HG03575 (cell line): Measurements from ENCODE around the gene MTMR4.
"Not testable (repeated sequence)": the region's sequence is repeated elsewhere in the genome, so short reads cannot be mapped to it uniquely, and the experiment has no call there.

ENCODE experiments used
- ATAC-seq: cut with Tn5 transposase; IDR thresholded peaks from one replicate; pipeline ENCODE4 v1.9.1; 2021; ENCODE audit not compliant: unreplicated experiment, insufficient number of reproducible peaks, low FRiP score; ENCODE audit errors: extremely low read depth

MTMR4 gene

DNA sequence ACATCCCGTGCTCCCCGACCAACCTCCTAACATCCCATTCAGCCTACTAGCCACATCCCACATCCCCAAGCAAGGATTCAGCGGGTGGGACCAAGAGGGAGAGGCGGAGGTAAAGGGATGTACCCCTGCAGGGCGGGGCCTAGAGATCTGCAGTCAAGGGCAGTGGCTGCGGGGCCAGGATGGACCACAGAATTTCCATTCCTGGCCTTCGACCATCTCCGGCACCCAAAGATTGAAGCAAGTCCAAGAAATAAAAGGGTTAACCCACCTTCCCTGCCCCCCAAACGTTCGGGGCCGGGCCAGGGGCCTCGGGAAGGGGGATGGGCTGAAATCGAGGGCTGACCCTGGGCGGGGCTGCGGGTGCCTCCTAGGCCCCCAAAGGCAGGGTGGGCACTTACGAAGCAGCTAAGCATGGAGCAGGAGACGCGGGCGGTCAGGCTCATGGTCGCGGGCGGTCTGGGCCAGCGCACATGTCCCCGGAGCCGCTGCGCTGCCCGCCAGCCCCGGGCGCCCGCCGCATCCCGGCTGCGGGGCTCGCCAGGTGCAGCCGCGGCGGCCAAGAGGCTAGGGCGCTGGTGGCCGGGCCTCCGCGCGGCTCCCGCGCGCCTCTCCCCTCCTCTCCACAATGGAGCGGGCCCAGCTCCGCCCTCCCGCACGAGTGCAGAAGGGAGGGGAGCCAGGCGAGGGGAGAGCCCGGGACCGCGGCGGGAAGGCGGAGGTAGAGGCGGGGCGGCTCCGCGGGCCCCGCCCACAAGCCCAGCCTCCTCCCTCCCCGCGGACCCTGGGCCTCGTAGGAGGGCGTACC is at the start of gene MTMR4:
MTMR4 (minus strand) TSS at position 674 of the 805 bp plus-strand sequence; CDS start at position 443, 231 bp downstream.
- ATAC-seq, result no peak

GRCh38 chr17:58560511-58560910 is 46.1 kb upstream of the MTMR4 start:
- ATAC-seq, result no peak

GRCh38 chr17:58557981-58558380 is 43.5 kb upstream of the MTMR4 start:
- ATAC-seq, result no peak

DNA sequence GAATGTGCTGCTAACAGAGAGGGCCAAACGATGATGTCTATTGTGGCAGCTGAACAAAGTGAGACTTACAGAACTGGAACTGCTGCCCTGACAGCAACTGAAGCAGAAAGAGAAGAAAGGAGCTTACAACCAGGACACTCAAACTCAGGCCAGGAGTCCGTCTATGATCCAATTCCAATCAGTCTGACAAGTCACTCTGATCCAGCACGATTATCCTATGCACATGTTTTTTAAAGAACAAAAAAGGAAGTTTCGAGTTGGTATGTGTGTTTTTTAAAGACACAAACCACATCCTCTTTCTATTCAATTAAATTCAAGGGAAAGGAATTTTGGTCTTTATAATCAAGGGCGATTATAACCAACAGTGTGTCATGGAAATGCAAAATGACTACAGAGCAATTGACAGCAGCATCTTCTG is 42.4 kb upstream of the MTMR4 start:
- ATAC-seq, result no peak

DNA sequence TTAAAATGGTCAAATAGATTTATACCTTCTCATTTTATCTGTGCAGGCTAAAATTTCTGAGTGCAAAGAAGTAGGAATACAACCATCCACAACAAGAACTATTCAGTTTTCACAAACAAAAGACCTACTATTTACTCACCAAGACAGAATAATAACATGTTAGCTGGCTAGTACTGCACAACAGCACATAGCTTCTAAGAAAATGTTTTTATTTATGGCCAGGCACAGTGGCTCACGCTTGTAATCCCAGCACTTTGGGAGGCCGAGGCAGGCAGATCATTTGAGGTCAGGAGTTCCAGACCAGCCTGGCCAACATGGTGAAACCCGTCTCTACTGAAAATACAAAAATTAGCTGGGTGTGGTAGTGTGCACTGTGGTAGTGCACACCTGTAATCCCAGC is 40.7 kb upstream of the MTMR4 start:
- ATAC-seq, result not testable (repeated sequence)

DNA sequence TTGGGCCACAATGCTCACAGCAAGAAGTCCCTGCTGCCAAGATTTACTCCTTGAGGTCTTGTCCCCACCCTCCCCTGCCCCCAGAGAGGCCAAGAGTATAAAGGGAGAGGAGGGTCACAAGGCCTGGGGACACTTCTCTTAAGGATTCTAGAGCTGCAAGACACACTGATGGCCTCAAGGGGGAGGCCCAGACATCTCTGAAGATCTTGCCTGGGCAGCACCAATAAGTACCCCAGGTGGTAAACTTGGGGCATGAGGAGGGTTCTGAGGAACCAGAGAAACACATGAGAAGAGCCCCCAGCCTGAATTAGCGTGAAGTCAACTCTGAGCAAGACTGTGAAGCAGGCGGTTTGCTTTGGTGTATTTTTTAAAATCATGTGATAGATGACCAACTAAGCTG is 26.8 kb upstream of the MTMR4 start:
- no peak for ATAC-seq

DNA sequence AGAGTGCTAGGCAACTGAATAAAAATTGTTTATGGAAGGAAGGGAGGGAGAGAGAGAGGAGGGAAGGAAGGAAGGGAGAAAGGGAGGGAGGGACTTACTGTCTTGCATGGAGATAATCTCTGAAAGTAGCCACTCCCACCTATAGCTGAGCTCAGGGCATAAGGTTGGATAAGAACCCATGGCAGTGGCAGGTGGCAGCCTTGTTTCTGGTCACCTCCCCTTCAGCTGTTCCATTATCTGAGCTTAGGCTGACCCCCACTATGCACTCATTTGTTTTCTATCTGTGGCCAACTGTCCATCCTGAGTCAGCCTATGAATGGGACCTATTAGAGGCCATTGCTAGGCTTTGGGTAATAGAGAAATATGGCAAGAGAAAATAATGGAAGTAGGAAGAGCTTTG is 25.3 kb upstream of the MTMR4 start:
- ATAC-seq, result no peak

DNA sequence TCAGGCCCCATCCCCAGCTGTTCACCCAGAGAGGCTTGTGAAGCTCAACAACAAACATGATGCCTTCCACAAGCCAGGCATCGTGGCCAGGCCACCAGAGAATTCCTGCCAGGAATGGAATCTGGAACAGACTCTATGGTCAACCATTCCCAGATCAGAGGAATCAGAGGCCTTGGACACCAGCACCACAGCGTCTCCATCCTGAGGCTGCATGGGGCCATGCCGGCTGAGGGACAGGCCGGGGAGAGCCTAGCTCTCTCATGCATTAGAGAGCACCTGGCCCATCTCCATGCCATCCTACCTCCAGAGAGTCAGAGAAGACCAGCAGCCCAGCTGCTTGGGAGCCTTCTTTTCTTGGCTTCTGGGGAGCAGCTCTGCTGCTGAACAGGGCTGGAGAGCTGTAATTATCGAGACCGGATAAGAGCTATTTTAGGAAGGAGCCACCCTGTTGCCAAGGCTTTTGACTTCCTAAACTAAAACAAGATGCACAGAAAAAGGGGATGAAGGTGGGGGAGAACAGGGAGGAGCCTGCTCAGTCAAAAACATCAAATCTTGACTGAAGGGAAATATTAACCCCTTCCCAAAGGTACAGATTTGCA is 24.5 kb upstream of the MTMR4 start:
- ATAC-seq, result no peak

- no peak for ATAC-seq
These were observed 22.8 kb upstream of the MTMR4 start for GRCh38 chr17:58537266-58537665.

GRCh38 chr17:58536542-58536941 is 22.1 kb upstream of the MTMR4 start:
- no peak for ATAC-seq

DNA sequence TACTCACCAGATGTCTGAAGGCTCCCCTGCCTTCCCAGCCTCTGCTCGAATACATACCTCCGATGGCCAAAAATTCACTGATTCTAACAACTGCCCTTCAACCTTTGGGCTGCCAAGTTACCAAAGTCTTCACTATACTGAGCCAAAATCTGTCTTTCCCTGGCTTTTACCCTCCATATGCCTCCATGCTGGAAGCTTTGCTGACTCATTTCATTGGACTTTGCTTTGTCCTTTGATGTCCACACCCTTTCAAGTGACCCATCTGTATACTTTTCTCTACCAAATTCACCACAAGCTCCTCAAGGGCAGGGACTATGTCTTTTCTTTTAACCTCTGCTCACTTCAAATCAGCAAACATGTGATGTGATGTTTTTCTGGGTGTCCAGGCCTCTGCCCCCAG is 21.0 kb upstream of the MTMR4 start:
- no peak for ATAC-seq

DNA sequence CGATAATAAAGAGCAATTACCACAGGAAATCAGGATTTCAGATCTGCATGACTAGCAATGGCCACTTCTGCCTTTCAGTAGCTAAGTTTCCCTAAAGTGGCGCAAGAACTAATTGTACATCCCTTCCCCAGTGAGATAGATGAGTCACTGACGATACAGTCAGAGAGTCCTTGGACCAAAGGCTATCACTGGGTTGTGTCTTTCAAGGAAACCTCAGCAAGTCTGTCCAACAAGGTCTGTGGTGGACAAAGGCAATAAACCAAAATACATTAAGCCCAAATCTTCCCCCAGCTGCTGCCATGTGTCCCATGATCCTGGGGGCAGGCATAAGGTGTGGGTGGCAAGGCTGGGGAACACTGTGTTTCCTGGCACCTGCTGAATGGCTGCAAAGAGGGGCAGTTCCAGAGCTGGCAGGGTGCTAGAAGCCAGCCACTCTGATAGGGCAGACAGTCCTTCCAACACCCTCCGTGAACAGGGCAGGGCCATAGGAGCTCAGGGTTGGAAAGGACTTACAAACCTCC is 20.5 kb upstream of the MTMR4 start:
- ATAC-seq, result no peak

DNA sequence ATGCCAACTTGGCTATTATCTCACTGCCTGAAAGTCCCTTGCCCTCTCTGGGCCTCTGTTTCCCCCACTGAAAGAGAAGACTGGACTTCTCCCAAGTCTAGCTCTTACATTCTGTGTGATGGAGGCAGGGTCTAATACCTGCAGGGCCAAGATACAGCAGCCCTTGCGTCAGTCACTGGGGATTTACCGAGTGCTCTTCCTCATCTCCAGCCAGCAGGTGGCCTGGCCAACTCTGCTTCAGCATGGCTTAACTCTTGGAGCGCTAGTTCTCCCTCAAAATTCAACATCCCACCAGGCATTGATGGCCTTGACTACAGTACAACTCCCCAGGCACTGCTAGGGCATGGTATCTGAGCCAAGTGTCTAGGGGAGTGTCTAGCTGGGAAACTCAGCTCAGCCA is 19.9 kb upstream of the MTMR4 start:
- no peak for ATAC-seq

GRCh38 chr17:58533616-58534188 is 19.3 kb upstream of the MTMR4 start:
- no peak for ATAC-seq

GRCh38 chr17:58532555-58532951 is 18.1 kb upstream of the MTMR4 start:
- no peak for ATAC-seq

DNA sequence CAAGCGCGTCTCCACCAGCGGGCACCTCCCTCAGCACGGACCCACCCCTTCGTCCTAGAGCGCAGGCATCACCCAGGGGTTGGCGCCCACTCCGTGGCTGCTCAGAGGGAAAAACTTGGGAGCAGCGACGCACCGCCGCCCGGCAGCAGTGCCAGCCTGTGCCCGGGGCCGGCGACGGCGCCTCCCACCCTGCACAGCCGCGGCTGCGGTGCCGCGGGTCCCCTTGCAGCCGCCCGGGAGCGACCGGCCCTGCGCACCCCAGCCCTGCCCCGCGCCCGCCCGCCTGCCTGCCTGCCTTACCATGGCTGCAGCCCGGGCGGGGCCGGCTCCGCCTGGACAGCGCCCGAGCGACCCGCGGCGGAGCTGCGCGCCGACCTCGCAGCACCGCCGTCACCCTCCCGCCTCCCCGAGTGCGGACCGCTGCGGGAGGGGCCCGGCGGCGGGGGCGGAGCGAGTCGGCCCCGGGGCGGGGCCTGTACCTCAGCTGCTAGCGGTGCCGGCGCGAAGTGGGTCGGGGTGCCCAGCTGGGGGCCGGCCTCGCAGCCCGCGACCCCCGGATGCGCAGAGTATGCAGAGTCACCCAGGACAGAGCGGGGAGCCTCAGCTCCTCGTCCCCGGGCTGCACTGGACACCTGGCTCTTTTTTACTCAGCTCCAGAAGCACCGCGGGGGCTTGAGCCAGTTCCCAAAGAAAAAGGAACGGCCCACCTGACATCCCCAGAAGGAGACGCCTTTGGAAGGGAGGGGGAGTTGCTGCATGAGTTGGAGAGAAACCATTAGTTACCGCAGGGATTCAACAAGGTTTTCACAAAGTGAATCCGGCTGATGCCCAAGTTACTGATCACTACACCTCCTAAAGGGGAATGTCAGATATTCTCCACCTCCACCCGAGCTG is 17.5 kb upstream of the MTMR4 start:
- no peak for ATAC-seq

DNA sequence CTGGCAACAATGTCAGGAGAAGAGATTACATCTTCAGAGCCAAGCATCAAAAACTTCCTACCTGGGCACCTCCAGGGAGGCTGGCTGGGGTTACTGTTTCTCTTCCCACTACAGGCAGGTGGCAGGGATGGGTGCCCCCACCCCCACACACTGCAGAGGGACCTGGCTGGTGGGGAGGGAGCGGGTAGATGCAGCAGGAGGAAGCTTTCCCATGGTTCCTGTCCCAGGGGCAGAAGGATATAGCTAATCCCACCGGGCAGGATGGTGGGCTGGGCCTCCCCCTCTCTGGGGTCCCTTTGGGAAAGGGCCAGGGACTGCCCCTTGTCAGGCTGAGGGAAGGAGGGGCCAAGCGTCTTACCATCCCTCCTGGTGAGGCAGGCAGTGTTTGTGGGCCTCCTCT is 16.7 kb upstream of the MTMR4 start:
- no peak for ATAC-seq

DNA sequence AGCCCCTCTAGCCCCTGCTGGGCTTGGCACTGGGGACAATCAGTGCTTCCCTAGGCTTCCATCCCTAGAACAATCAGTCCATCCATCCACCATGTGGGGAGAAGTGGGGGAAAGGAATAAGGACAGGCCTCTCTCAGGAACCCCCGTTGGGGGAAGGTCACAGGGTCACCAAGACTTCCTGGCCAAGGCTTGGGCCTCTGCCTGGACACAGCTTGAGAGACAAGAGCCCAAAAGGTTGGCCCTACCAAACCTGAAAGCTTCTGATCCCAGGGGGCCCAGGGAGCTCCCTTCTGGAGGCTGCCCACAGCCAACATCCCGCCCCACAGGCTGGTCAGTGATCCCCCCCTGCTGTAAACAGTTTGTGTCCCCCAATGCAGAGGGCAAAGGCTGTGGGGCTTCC is 16.2 kb upstream of the MTMR4 start:
- ATAC-seq, result no peak

DNA sequence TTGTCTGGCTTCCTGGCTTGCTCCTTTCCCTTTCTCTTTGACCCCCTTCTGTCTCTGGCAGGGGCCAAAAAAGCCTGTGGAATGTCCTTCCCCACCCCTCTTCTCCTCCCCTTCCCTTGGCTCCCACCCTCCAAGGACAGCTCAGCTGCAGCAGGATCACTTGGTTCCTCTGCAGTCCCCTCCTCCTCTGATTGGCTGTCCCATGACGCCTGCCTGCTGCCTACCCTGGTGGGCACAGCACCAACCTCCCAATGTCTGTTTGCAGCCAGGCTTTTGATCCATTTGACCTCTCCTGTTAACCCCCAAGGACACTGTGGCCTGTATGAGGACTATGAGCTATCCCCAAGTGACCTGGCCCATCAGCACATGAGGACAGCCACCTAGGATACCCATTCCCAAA is 14.8 kb upstream of the MTMR4 start:
- ATAC-seq, result no peak
